ENCODE results near the gene RBCK1.
"Not testable (repeated sequence)": the region's sequence is repeated elsewhere in the genome, so short reads cannot be mapped to it uniquely, and the experiment has no call there.

The RBCK1 gene

GRCh38 chr20:472889-473292 is 64.8 kb downstream of the RBCK1 start:
- no peak for DNase-seq (ENCODE audit: low read depth in 2 of 2)

- DNase-seq (ENCODE audit: low read depth in 2 of 2) = no peak
These were observed 66.5 kb downstream of the RBCK1 start for GRCh38 chr20:474581-474980.

GRCh38 chr20:475463-476357 is 67.6 kb downstream of the RBCK1 start:
- DNase-seq (ENCODE audit: low read depth in 2 of 2) = no peak

GRCh38 chr20:476561-477249 is 68.6 kb downstream of the RBCK1 start:
- DNase-seq (ENCODE audit: low read depth in 2 of 2) = not testable (repeated sequence)

- DNase-seq (ENCODE audit: low read depth in 2 of 2) = no peak
These were observed 70.2 kb downstream of the RBCK1 start for GRCh38 chr20:478010-478948.

GRCh38 chr20:478949-479429 is 70.9 kb downstream of the RBCK1 start:
- DNase-seq (ENCODE audit: low read depth in 2 of 2) = no peak

GRCh38 chr20:479487-479886 is 71.4 kb downstream of the RBCK1 start:
- no peak for DNase-seq (ENCODE audit: low read depth in 2 of 2)

GRCh38 chr20:480044-480443 is 71.9 kb downstream of the RBCK1 start:
- no peak for DNase-seq (ENCODE audit: low read depth in 2 of 2)

- DNase-seq (ENCODE audit: low read depth in 2 of 2) = no peak
These were observed 73.1 kb downstream of the RBCK1 start for GRCh38 chr20:481167-481566.
